ENCODE data around the gene NR1H3. TPM values are rescaled to one million over a fixed set of nuclear protein-coding genes. Genes with fewer than 3 reads are reported as not detected.

The NR1H3 gene
- polyA plus RNA-seq, 1 experiment = 21.9 TPM

DNA sequence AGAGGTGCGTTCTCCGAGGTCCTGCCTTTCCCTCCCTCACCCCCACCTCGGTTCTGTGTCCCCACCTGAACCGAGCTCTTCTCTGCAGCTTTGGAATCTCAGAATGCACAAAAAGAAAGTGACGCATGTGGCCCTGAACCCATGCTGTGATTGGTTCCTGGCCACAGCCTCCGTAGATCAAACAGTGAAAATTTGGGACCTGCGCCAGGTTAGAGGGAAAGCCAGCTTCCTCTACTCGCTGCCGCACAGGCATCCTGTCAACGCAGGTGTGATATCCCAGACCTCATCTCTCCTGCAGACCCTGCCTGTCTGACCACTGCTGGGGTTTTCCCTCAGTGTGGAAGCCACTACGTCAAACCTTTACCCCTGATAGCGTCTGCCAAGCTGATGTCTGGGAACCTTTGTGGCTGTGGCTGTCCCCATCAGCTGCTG, 23.1 kb upstream of the NR1H3 start:
- CTCF ChIA-PET = interaction anchor here (0.7 to 3.5 kb wide), 12 partner anchors 8 to 178 kb away, joined by 3 to 30 read pairs (median 5); partner anchors contain the start of genes ACP2, MADD and NR1H3
- TF ChIP-seq, protein P1, sequence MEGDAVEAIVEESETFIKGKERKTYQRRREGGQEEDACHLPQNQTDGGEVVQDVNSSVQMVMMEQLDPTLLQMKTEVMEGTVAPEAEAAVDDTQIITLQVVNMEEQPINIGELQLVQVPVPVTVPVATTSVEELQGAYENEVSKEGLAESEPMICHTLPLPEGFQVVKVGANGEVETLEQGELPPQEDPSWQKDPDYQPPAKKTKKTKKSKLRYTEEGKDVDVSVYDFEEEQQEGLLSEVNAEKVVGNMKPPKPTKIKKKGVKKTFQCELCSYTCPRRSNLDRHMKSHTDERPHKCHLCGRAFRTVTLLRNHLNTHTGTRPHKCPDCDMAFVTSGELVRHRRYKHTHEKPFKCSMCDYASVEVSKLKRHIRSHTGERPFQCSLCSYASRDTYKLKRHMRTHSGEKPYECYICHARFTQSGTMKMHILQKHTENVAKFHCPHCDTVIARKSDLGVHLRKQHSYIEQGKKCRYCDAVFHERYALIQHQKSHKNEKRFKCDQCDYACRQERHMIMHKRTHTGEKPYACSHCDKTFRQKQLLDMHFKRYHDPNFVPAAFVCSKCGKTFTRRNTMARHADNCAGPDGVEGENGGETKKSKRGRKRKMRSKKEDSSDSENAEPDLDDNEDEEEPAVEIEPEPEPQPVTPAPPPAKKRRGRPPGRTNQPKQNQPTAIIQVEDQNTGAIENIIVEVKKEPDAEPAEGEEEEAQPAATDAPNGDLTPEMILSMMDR (IDR thresholded peaks at IDR 0.05; ENCODE audit: low read depth, low read length) = no peak
- Histone ChIP-seq H3K27me3 (ENCODE audit: control insufficient read depth, insufficient read depth, low read length) (no peaks in the 10 kb centered on the region), H3K27ac (ENCODE audit: low read depth, low read length) (no peak overlapping the region), H3K9me3 (ENCODE audit: control insufficient read depth, insufficient read depth, low read length) (no peaks in the 10 kb centered on the region), H3K4me3 (ENCODE audit: low read depth, low read length) (no peak overlapping the region)
- POLR2A ChIA-PET = interaction anchor here (0.8 to 2.2 kb wide), 3 partner anchors 9 to 30 kb away, joined by 4 to 9 read pairs (median 4); partner anchors contain the start of gene ACP2
- no peak for DNase-seq (ENCODE audit: low read depth, low spot score)

DNA sequence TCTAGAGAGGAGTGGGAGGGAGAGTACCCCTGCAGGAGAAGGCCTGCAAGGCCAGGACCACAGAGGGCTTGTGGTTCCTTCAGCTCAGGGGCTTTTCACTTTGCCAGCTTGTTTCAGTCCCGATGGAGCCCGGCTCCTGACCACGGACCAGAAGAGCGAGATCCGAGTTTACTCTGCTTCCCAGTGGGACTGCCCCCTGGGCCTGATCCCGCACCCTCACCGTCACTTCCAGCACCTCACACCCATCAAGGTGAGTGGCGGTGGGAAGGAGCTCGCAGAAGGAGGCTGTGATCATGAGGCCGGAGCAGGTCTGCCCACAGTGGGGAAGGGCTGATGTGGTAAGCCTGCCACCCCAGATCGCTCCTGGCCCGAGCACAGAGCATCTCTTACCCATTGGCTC, 22.6 kb upstream of the NR1H3 start:
- ChIA-PET CTCF (interaction anchor here (0.7 to 3.5 kb wide), 7 partner anchors 11 to 177 kb away, joined by 3 to 30 read pairs (median 5); partner anchors contain the start of genes MADD and NR1H3), POLR2A (interaction anchor here (0.7 to 2.2 kb wide), 4 partner anchors 8 to 63 kb away, joined by 4 to 9 read pairs (median 4); partner anchors contain the start of gene ACP2)
- DNase-seq (ENCODE audit: low read depth, low spot score) = no peak
- TF ChIP-seq, protein P1 (IDR thresholded peaks at IDR 0.05; ENCODE audit: low read depth, low read length) = no peak
- H3K27me3 ChIP-seq (ENCODE audit: control insufficient read depth, insufficient read depth, low read length) = no peaks in the 10 kb centered on the region
- H3K27ac ChIP-seq (ENCODE audit: low read depth, low read length) = no peak overlapping the region
- H3K9me3 ChIP-seq (ENCODE audit: control insufficient read depth, insufficient read depth, low read length) = no peaks in the 10 kb centered on the region
- no peak overlapping the region for H3K4me3 ChIP-seq (ENCODE audit: low read depth, low read length)

DNA sequence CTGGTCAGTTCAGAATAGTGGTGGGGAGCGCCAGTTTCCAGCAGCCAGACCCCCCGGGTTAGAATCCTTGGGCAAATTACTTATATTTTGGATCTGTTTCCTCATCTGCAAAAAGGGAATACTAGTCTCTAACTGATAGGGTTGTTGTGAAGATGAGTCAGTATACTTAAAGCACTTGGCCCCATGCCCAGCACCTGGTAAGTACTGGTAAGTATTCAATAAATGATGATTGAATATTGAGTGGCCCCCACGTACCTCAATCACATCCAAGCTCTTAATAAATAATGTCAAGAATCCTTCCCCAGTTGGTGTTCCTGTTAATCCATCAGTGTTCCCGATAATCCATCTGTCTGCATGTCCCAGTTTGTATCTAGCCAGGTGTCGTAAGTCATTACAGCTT, 21.3 kb upstream of the NR1H3 start:
- TF ChIP-seq, protein P1 (IDR thresholded peaks at IDR 0.05; ENCODE audit: low read depth, low read length) = no peak
- H3K27ac ChIP-seq (ENCODE audit: low read depth, low read length) = no peak overlapping the region
- no peaks in the 10 kb centered on the region for H3K9me3 ChIP-seq (ENCODE audit: control insufficient read depth, insufficient read depth, low read length)
- ChIA-PET CTCF (interaction anchor here (1.2 to 2.7 kb wide), 2 partner anchors 23 to 118 kb away, joined by 7 to 10 read pairs; no protein-coding TSS in a partner anchor), POLR2A (interaction anchor here (0.6 to 1.1 kb wide), 2 partner anchors 37 to 50 kb away, joined by 3 read pairs; no protein-coding TSS in a partner anchor)
- no peak overlapping the region for H3K4me3 ChIP-seq (ENCODE audit: low read depth, low read length)
- H3K27me3 ChIP-seq (ENCODE audit: control insufficient read depth, insufficient read depth, low read length) = no peaks in the 10 kb centered on the region
- no peak for DNase-seq (ENCODE audit: low read depth, low spot score)

DNA sequence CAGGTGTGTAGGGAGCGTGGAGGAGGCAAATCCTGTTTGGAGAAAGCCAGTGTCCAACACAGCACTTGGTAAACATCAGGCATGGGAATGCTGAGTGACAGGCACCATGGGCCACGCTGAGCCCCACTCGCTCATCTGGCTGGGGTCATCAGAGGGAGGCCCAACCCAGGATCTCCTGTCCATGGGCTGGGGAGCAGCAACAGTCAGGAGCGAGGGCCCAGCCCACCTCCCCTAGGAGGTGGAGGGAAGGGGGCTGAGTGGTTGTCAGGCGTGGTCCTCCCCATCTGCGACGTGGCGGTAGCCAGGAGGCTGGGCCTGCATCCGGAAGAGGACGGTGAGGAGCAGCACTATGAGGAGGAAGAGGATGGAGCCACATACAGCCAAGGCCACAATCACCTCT, 17.9 kb upstream of the NR1H3 start:
- TF ChIP-seq, protein P1 (IDR thresholded peaks at IDR 0.05; ENCODE audit: low read depth, low read length) = no peak
- H3K9me3 ChIP-seq (ENCODE audit: control insufficient read depth, insufficient read depth, low read length) = no peaks in the 10 kb centered on the region
- ChIA-PET POLR2A (interaction anchor here (0.6 kb wide), 1 partner anchor 170 kb away, joined by 3 read pairs; no protein-coding TSS in a partner anchor), CTCF (interaction anchor here (1.0 kb wide), 1 partner anchor 134 kb away, joined by 3 read pairs; no protein-coding TSS in a partner anchor)
- H3K27me3 ChIP-seq (ENCODE audit: control insufficient read depth, insufficient read depth, low read length) = no peaks in the 10 kb centered on the region
- no peak overlapping the region for H3K27ac ChIP-seq (ENCODE audit: low read depth, low read length)
- DNase-seq (ENCODE audit: low read depth, low spot score) = no peak
- H3K4me3 ChIP-seq (ENCODE audit: low read depth, low read length) = no peak overlapping the region

- DNase-seq (ENCODE audit: low read depth, low spot score) = no peak
- H3K9me3 ChIP-seq (ENCODE audit: control insufficient read depth, insufficient read depth, low read length) = no peaks in the 10 kb centered on the region
- no peak overlapping the region for H3K4me3 ChIP-seq (ENCODE audit: low read depth, low read length)
- TF ChIP-seq, protein P1 (IDR thresholded peaks at IDR 0.05; ENCODE audit: low read depth, low read length) = no peak
- H3K27ac ChIP-seq (ENCODE audit: low read depth, low read length) = no peak overlapping the region
- H3K27me3 ChIP-seq (ENCODE audit: control insufficient read depth, insufficient read depth, low read length) = no peaks in the 10 kb centered on the region
- CTCF ChIA-PET = interaction anchor here (0.6 to 1.2 kb wide), 7 partner anchors 8 to 132 kb away, joined by 3 to 5 read pairs (median 3); partner anchors contain the start of gene NR1H3
- POLR2A ChIA-PET = interaction anchor here (0.8 to 1.4 kb wide), 2 partner anchors 26 to 36 kb away, joined by 3 to 4 read pairs; no protein-coding TSS in a partner anchor
These were observed 15.9 kb upstream of the NR1H3 start for GRCh38 chr11:47241841-47242301.
